EL (cell line): ENCODE measurements around the gene NT5DC4.
"Not testable (repeated sequence)": the region's sequence is repeated elsewhere in the genome, so short reads cannot be mapped to it uniquely, and the experiment has no call there.

Experiments
- DNase-seq: peaks from one replicate; pipeline ENCODE4 v3.0.0-alpha.2; 2016

NT5DC4 gene

GRCh38 chr2:112701052-112701451 lies 19.8 kb upstream of the NT5DC4 start:
- DNase-seq, result no peak

- no peak for DNase-seq
Measured at GRCh38 chr2:112703684-112704083, 17.1 kb upstream of the NT5DC4 start.

DNA sequence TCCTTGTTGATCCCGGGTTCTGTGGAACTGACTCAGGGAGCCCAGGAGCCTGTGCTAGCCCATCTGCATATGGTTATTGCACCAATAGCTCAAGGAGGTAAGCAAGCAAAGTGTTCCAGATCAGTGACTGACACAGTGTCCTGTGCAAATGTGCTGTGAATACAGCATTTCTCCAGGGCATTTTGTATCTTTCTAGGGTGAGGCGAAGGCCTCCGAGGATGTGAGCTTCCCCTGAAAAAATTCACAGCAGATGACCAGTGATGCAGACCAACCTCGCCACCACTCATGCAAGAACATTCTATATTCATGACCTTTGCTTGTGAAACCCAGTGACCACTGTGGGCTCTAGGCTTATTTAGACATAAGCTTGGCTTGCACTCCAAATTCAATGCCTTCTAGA lies 15.2 kb upstream of the NT5DC4 start:
- DNase-seq, result no peak

GRCh38 chr2:112706170-112706664 lies 14.6 kb upstream of the NT5DC4 start:
- peak; percentile 71 for DNase-seq

- DNase-seq, result not testable (repeated sequence)
Measured at GRCh38 chr2:112706947-112707346, 13.9 kb upstream of the NT5DC4 start.

- no peak for DNase-seq
Measured at GRCh38 chr2:112708968-112709367, 11.9 kb upstream of the NT5DC4 start.

GRCh38 chr2:112709703-112710102 lies 11.1 kb upstream of the NT5DC4 start:
- DNase-seq, result no peak

GRCh38 chr2:112710956-112711750 lies 9.7 kb upstream of the NT5DC4 start:
- no peak for DNase-seq

DNA sequence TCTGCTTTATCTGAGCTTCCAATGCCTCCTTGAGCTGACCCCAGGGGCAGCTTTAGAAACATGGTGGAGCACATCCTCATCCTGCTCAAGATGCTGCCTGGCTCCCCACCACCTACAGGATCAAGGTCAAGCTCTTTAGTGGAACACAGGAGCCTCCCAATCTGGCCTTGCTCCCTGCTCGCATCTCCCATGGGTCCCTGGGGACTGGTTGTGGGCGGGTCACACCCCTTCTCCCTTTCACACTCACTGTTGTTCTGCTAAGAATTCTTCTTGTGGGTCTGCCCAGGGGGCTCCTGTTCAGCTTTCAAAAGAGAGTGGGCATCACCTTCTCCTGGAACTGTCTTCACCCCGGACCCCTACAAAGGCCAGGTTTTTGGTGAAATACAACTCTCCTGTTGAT lies 8.4 kb upstream of the NT5DC4 start:
- no peak for DNase-seq

GRCh38 chr2:112712903-112713584 lies 7.8 kb upstream of the NT5DC4 start:
- DNase-seq, result peak; percentile 41

- DNase-seq, result no peak
Measured at GRCh38 chr2:112713585-112713925, 7.3 kb upstream of the NT5DC4 start.

- no peak for DNase-seq
Measured at GRCh38 chr2:112713926-112714325, 6.9 kb upstream of the NT5DC4 start.

- no peak for DNase-seq
Measured at GRCh38 chr2:112714331-112714730, 6.5 kb upstream of the NT5DC4 start.

DNA sequence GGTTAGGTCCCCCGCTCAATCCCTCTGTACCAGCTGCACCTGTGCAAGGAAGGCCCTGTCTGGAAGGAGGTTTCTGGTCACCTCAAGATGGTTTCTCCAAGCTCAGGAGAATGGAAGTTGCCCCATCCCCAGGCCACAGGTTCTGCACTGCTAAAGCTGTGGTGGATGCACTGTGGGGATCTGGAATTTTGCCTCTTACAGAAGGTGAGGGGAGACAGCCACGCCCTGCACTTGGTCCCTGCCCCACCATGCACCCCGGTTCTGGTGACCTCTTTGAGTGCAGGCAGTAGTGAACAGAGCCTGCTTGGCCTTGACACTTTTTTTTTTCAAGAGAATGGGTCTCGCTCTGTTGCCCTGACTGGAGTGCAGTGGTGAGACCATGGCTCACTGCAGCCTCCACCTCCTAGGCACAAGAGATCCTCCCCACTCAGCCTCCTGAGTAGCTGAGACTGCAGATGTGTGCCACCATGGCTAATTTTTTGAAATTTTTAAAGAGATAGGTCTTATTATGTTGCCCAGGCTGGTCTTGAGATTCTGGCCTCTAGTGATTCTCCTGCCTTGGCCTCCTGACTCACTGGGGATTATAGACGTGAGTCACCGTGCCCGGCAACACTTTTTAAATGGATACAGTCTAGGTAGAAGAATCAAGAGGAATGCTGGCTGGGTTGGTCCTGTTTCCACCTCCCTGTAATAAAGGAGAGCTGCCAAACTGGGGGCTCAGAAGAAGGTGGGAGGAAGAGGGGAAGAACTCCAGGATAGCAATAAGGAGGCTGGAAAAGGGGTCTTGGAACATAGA lies 5.8 kb upstream of the NT5DC4 start:
- peak; percentile 74 for DNase-seq

- not testable (repeated sequence) for DNase-seq
Measured at GRCh38 chr2:112716094-112716493, 4.7 kb upstream of the NT5DC4 start.

GRCh38 chr2:112716826-112717352 lies 3.9 kb upstream of the NT5DC4 start:
- DNase-seq, result not testable (repeated sequence)

- no peak for DNase-seq
Measured at GRCh38 chr2:112718863-112719370, 1.9 kb upstream of the NT5DC4 start.

DNA sequence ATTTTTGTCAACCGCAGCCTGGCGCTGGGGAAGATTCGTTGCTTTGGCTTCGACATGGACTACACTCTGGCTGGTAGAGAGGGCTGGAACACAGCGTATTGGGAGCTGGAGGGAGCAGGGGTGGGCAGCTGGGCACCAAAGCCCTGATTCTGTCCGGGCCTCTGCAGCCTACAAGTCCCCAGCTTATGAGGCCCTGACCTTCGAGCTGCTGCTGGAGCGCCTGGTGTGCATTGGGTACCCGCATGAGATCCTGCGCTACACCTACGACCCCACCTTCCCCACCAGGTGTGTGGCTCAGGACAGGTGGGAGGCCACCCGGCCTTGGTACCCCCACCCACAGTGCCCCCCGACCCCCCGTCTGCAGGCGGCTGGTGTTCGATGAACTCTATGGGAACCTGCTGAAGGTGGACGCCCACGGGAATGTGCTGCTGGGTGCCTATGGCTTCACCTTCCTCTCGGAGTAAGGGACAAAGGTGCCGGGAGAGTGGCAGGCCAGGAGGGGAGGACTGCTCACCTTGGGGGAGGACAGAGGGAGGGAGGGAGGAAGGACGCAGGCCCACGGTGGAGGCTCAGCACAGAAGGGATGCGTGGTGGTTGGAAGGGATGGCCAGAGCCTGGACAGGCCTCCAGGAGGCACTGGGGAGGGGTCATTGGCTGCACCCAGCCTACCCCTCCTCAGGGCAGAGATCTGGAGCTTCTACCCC lies 1.2 kb downstream of the NT5DC4 start:
- DNase-seq, result no peak

DNA sequence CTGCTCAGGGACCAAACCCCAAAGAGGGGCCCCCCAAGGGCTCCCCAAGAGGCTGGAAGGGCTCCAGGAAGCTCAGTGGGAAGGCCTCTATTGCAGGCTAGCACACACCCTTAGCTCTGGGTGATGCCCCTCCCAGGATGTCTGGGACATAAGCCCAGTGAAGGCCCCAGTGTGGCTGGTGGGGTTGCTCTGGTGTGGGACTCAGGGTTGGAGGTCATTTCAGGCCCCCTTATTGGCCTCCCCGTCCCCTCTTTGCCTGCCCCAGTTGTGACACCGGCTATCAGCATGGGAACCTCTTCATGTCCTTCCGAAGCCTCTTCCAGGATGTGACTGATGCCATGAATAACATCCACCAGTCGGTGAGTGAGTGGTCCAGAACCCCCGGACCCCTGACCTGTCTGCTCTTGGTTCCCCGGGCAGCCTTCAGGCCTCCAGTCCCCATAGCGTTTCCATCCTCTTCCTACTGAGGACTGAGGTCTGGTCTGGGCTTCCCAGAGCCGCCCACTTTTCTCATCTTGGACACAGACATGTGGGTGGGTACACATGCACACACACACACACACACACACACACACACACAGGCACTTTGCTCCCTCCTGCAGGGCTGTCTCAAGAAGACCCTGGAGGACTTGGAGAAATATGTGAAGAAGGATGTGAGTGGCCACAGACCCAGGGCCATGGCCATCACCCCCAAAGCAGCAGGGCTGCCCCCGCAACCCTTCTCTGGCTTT lies 2.2 kb downstream of the NT5DC4 start:
- DNase-seq, result no peak

DNA sequence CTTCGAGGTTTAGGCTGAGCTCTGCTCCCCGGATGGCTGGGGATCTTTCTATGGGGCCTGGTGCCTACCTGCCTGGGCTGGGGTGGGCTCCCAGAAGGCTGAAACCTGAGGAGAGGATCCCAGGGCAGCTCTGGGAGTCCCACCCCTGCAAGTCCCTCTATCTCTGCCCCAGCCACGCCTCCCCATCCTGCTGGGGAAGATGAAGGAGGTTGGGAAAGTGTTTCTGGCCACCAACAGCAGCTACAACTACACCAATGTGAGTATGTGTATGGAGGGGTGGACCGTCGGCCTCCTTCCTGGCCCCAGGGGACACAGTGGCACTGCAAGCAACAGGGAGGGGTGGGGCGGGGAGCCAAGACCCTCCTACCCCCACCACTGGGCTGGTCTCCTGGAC lies 2.7 kb downstream of the NT5DC4 start:
- no peak for DNase-seq

DNA sequence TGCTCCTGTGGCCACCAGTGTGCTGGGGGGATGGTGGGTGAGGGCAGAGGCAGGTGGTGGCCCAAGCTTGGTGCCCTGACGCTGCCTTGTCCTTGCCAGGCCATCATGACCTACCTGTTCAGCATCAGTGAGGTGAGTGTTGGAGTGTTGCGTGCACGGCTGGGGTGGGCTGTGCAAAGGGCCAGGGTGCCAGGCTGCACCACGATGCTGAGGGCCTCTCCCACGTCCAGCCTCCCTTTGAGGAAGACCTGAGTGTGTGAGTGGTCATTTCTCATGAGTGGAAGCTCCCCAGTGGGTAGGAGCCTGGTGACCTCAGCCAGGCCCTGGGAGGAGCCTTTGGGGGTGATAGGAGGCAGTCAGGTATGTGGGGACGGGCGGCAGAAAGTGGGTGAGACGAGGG lies 3.2 kb downstream of the NT5DC4 start:
- no peak for DNase-seq
